ENCODE measurements around the gene ENDOV. TPM values are rescaled to one million over a fixed set of nuclear protein-coding genes. Genes with fewer than 3 reads are reported as not detected.
A peak's percentile ranks its signal among the peaks of the same experiment; 100 is the strongest.

Gene ENDOV
- total RNA-seq, 1 donor: 17.8 TPM

- TF ChIP-seq CTCF (IDR thresholded peaks at IDR 0.05; ENCODE audit: insufficient read depth, low read length): no peak
- DNase-seq (ENCODE audit: low read depth): no peak
- H3K4me3 ChIP-seq (ENCODE audit: low read depth, low read length): no peak overlapping the region
Measured at GRCh38 chr17:80471922-80472321, 57.0 kb downstream of the ENDOV start.

GRCh38 chr17:80472996-80473395, 58.0 kb downstream of the ENDOV start:
- TF ChIP-seq CTCF (IDR thresholded peaks at IDR 0.05; ENCODE audit: insufficient read depth, low read length): no peak
- DNase-seq (ENCODE audit: low read depth): no peak
- no peak overlapping the region for H3K4me3 ChIP-seq (ENCODE audit: low read depth, low read length)

- DNase-seq (ENCODE audit: low read depth): no peak
- no peak overlapping the region for H3K4me3 ChIP-seq (ENCODE audit: low read depth, low read length)
- TF ChIP-seq CTCF (IDR thresholded peaks at IDR 0.05; ENCODE audit: insufficient read depth, low read length): no peak
Measured at GRCh38 chr17:80473701-80474100, 58.7 kb downstream of the ENDOV start.

- peak; percentile 45 for DNase-seq (ENCODE audit: low read depth)
- peak overlapping the region; percentile 9 for H3K4me3 ChIP-seq (ENCODE audit: low read depth, low read length)
Measured at GRCh38 chr17:80474231-80474960, 59.4 kb downstream of the ENDOV start.

GRCh38 chr17:80474961-80475909, 60.3 kb downstream of the ENDOV start:
- H3K4me3 ChIP-seq (ENCODE audit: low read depth, low read length): peak overlapping the region; percentile 13
- TF ChIP-seq CTCF (IDR thresholded peaks at IDR 0.05; ENCODE audit: insufficient read depth, low read length): no peak
- DNase-seq (ENCODE audit: low read depth): no peak

More at GRCh38 chr17:80474231-80474960, 59.4 kb downstream of the ENDOV start:
- TF ChIP-seq CTCF (IDR thresholded peaks at IDR 0.05; ENCODE audit: insufficient read depth, low read length): no peak

- no peak for TF ChIP-seq CTCF (IDR thresholded peaks at IDR 0.05; ENCODE audit: insufficient read depth, low read length)
- peak within 1 kb of the TSS; percentile 28 for H3K4me3 ChIP-seq (ENCODE audit: low read depth, low read length)
- no peak for DNase-seq (ENCODE audit: low read depth)
Measured at GRCh38 chr17:80475910-80476876, 61.2 kb downstream of the ENDOV start, which contains the start of gene NPTX1. NPTX1 (minus strand) TSS chr17:80476607; CDS start chr17:80476446, 161 bp downstream.
